DND-41 (cell line): Measurements from ENCODE around the gene NCLN.
A peak's percentile ranks its signal among the peaks of the same experiment; 100 is the strongest.

Experiments used
- ATAC-seq: fragments of 200-7000 bp; cut with Tn5 transposase; 3 replicates; pipeline ENCODE4 v1.9.1; 2021; ENCODE audit warnings: low read depth; ENCODE audit not compliant: insufficient read depth
- DNase-seq: peaks from one replicate; pipeline ENCODE4 v3.0.0-alpha.2; 2020
- H2AFZ ChIP-seq: 2 replicates; pipeline ENCODE4 v1.6.0; 2012; ENCODE audit warnings: low read depth, low read length
- H3K27ac ChIP-seq: 2 replicates; pipeline ENCODE4 v1.5.1; 2012; ENCODE audit warnings: low read length, inconsistent platforms
- H3K27me3 ChIP-seq: fragments of 200-600 bp; sonication (generic); 2 replicates; pipeline ENCODE4 v1.6.0; 2012; ENCODE audit warnings: low read length, mild to moderate bottlenecking, inconsistent platforms; ENCODE audit not compliant: insufficient read depth, poor library complexity
- H3K36me3 ChIP-seq: 2 replicates; pipeline ENCODE4 v1.5.1; 2012; ENCODE audit warnings: low read length, inconsistent platforms; ENCODE audit not compliant: insufficient read depth
- H3K4me1 ChIP-seq: 2 replicates; pipeline ENCODE4 v1.5.1; 2012; ENCODE audit warnings: mild to moderate bottlenecking, low read length; ENCODE audit not compliant: insufficient read depth
- H3K4me2 ChIP-seq: 2 replicates; pipeline ENCODE4 v1.6.0; 2012; ENCODE audit warnings: mild to moderate bottlenecking, moderate library complexity, low read length, inconsistent platforms; ENCODE audit not compliant: insufficient read depth
- H3K4me3 ChIP-seq, 2 experiments: fragments of 200-600 bp in 1 of 2; shearing (Covaris generic) in 1 of 2; 2 replicates each; pipeline ENCODE4 v1.5.1; 2012 to 2016; ENCODE audit warnings: inconsistent platforms in 2 of 2, low read length in 2 of 2, mild to moderate bottlenecking in 2 of 2, low read depth in 1 of 2, moderate library complexity in 1 of 2
- H3K79me2 ChIP-seq: 2 replicates; pipeline ENCODE4 v1.6.0; 2012; ENCODE audit warnings: low read length, inconsistent platforms; ENCODE audit not compliant: insufficient read depth
- H3K9ac ChIP-seq: 2 replicates; pipeline ENCODE4 v1.6.0; 2012; ENCODE audit warnings: low read depth, mild to moderate bottlenecking, inconsistent platforms, low read length, moderate library complexity
- H3K9me3 ChIP-seq: 2 replicates; pipeline ENCODE4 v1.5.1; 2012; ENCODE audit warnings: low read length, moderate library complexity, mild to moderate bottlenecking, inconsistent platforms; ENCODE audit not compliant: insufficient read depth, severe bottlenecking
- H4K20me1 ChIP-seq: 2 replicates; pipeline ENCODE4 v1.6.0; 2012; ENCODE audit warnings: low read length; ENCODE audit not compliant: insufficient read depth
- EZH2 ChIP-seq: IDR thresholded peaks from 3 replicates; pipeline ENCODE4 v1.6.1; 2012; ENCODE audit warnings: borderline replicate concordance, low read depth, mild to moderate bottlenecking, moderate library complexity, low read length, inconsistent platforms; ENCODE audit not compliant: severe bottlenecking
- TF ChIP-seq, protein P1 (sequence below): IDR thresholded peaks from 2 replicates; pipeline ENCODE4 v1.5.1; 2012; ENCODE audit warnings: borderline replicate concordance, low read length, moderate library complexity, mild to moderate bottlenecking; ENCODE audit not compliant: poor library complexity, severe bottlenecking; ENCODE audit errors: extremely low read depth

Gene NCLN

GRCh38 chr19:3248728-3249326, 63.1 kb downstream of the NCLN start:
- Histone ChIP-seq H4K20me1 (peaks cover 16% of the 10 kb centered on the region), H3K4me2 (no peak overlapping the region), H2AFZ (no peak overlapping the region), H3K27me3 (no peaks in the 10 kb centered on the region), H3K9ac (no peak overlapping the region), H3K27ac (no peak overlapping the region), H3K4me1 (no peaks in the 10 kb centered on the region; the same call in 1 of the 2 replicates), H3K36me3 (no peaks in the 10 kb centered on the region), H3K9me3 (no peaks in the 10 kb centered on the region), H3K4me3 (no peak overlapping the region), H3K79me2 (no peaks in the 10 kb centered on the region)
- ATAC-seq (no peak), DNase-seq (no peak)
- TF ChIP-seq, protein P1, sequence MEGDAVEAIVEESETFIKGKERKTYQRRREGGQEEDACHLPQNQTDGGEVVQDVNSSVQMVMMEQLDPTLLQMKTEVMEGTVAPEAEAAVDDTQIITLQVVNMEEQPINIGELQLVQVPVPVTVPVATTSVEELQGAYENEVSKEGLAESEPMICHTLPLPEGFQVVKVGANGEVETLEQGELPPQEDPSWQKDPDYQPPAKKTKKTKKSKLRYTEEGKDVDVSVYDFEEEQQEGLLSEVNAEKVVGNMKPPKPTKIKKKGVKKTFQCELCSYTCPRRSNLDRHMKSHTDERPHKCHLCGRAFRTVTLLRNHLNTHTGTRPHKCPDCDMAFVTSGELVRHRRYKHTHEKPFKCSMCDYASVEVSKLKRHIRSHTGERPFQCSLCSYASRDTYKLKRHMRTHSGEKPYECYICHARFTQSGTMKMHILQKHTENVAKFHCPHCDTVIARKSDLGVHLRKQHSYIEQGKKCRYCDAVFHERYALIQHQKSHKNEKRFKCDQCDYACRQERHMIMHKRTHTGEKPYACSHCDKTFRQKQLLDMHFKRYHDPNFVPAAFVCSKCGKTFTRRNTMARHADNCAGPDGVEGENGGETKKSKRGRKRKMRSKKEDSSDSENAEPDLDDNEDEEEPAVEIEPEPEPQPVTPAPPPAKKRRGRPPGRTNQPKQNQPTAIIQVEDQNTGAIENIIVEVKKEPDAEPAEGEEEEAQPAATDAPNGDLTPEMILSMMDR: no peak
- no peak for TF ChIP-seq EZH2

- no peaks in the 10 kb centered on the region for H3K79me2 ChIP-seq
- no peaks in the 10 kb centered on the region; the same call in 1 of the 2 replicates for H3K4me1 ChIP-seq
- no peaks in the 10 kb centered on the region for H3K36me3 ChIP-seq
- H3K4me2 ChIP-seq: no peak overlapping the region
- no peak overlapping the region for H2AFZ ChIP-seq
- H3K27me3 ChIP-seq: no peaks in the 10 kb centered on the region
- no peak for TF ChIP-seq EZH2
- no peak overlapping the region for H3K9ac ChIP-seq
- H3K4me3 ChIP-seq: no peak overlapping the region
- DNase-seq: peak; percentile 45
- peaks cover 12% of the 10 kb centered on the region for H4K20me1 ChIP-seq
- no peak overlapping the region for H3K27ac ChIP-seq
- no peaks in the 10 kb centered on the region for H3K9me3 ChIP-seq
- ATAC-seq: peak; percentile 60; the same call in 2 of the 3 replicates
Observed at GRCh38 chr19:3249408-3249807, 63.7 kb downstream of the NCLN start.

GRCh38 chr19:3250675-3251074, 64.9 kb downstream of the NCLN start:
- TF ChIP-seq, protein P1: peak; percentile 80
- TF ChIP-seq EZH2: no peak
- Histone ChIP-seq H3K36me3 (no peaks in the 10 kb centered on the region), H4K20me1 (peaks cover 4% of the 10 kb centered on the region; the same call in 1 of the 2 replicates), H3K9ac (no peak overlapping the region), H3K9me3 (no peaks in the 10 kb centered on the region), H3K4me2 (no peak overlapping the region), H3K79me2 (no peaks in the 10 kb centered on the region), H3K4me3 (no peak overlapping the region), H3K27ac (no peak overlapping the region), H3K27me3 (no peaks in the 10 kb centered on the region), H2AFZ (no peak overlapping the region), H3K4me1 (no peaks in the 10 kb centered on the region)
- ATAC-seq (peak; percentile 78), DNase-seq (peak; percentile 57)

DNA sequence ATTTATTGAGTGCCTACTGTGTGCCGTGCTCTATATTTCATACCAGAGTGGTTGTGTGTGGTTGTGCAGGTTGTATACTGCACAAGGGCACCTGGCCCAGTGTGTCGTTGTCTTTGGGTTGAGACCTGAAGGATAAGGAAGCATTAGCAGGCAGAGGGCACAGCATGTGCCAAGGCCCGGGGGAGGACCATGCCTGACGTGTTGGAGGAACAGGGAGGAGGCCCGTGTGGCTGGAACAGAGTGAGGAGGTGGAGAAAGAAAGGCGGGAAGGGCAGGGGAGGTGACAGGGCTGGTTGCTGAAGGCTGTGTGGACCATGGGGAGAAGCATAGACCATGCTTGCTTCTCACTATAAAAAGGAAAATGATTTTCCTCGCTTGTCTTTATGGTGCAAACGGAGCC, 65.5 kb downstream of the NCLN start:
- H3K4me3 ChIP-seq: no peak overlapping the region
- ATAC-seq: no peak
- H3K9me3 ChIP-seq: no peaks in the 10 kb centered on the region
- no peak overlapping the region for H3K27ac ChIP-seq
- no peaks in the 10 kb centered on the region for H3K4me1 ChIP-seq
- H3K36me3 ChIP-seq: no peaks in the 10 kb centered on the region
- H3K79me2 ChIP-seq: no peaks in the 10 kb centered on the region
- no peak overlapping the region for H3K9ac ChIP-seq
- no peak for DNase-seq
- TF ChIP-seq, protein P1: no peak
- no peak for TF ChIP-seq EZH2
- H3K27me3 ChIP-seq: no peaks in the 10 kb centered on the region
- no peak overlapping the region for H3K4me2 ChIP-seq
- peaks cover 4% of the 10 kb centered on the region; the same call in 1 of the 2 replicates for H4K20me1 ChIP-seq
- no peak overlapping the region for H2AFZ ChIP-seq
